ENCODE results near the gene NUDT21. TPM values are rescaled to one million over a fixed set of nuclear protein-coding genes. Genes with fewer than 3 reads are reported as not detected.

The NUDT21 gene
- total and polyA plus RNA-seq, 2 donors from 2014 or later, result 47.1 to 117 TPM

Other genes starting within 250 kb of the NUDT21 start
- gene AMFR, start 25.8 kb downstream of the NUDT21 start, total RNA-seq, result 163 TPM
- 143 TPM for gene AMFR, start 25.8 kb downstream of the NUDT21 start, polyA plus RNA-seq (ENCODE audit: insufficient read depth, low read depth, low replicate concordance)
- gene OGFOD1, start 222 bp upstream of the NUDT21 start, total RNA-seq, result 39.4 TPM
- 16.1 TPM for gene OGFOD1, start 222 bp upstream of the NUDT21 start, polyA plus RNA-seq (ENCODE audit: insufficient read depth, low read depth, low replicate concordance)
- gene BBS2, start 68.7 kb upstream of the NUDT21 start, total RNA-seq, result 64.2 TPM
- gene BBS2, start 68.7 kb upstream of the NUDT21 start, polyA plus RNA-seq (ENCODE audit: insufficient read depth, low read depth, low replicate concordance), result 46.5 TPM
- not detected for gene MT4, start 113.7 kb upstream of the NUDT21 start, total RNA-seq
- not detected for gene MT4, start 113.7 kb upstream of the NUDT21 start, polyA plus RNA-seq (ENCODE audit: insufficient read depth, low read depth, low replicate concordance)
- not detected for gene MT3, start 138.2 kb upstream of the NUDT21 start, total RNA-seq
- 25.5 TPM for gene MT3, start 138.2 kb upstream of the NUDT21 start, polyA plus RNA-seq (ENCODE audit: insufficient read depth, low read depth, low replicate concordance)
- 507 TPM for gene MT2A, start 157.3 kb upstream of the NUDT21 start, total RNA-seq
- gene MT2A, start 157.3 kb upstream of the NUDT21 start, polyA plus RNA-seq (ENCODE audit: insufficient read depth, low read depth, low replicate concordance), result 315 TPM
- gene MT1E, start 174.4 kb upstream of the NUDT21 start, total RNA-seq, result 258 TPM
- gene MT1E, start 174.4 kb upstream of the NUDT21 start, polyA plus RNA-seq (ENCODE audit: insufficient read depth, low read depth, low replicate concordance), result 191 TPM
- gene MT1M, start 181.3 kb upstream of the NUDT21 start, total RNA-seq, result 27.9 TPM
- gene MT1M, start 181.3 kb upstream of the NUDT21 start, polyA plus RNA-seq (ENCODE audit: insufficient read depth, low read depth, low replicate concordance), result 15.3 TPM
- 19.8 TPM for gene MT1A, start 187.3 kb upstream of the NUDT21 start, total RNA-seq
- 3.1 TPM for gene MT1A, start 187.3 kb upstream of the NUDT21 start, polyA plus RNA-seq (ENCODE audit: insufficient read depth, low read depth, low replicate concordance)
- gene MT1B, start 200.6 kb upstream of the NUDT21 start, total RNA-seq, result not detected
- not detected for gene MT1B, start 200.6 kb upstream of the NUDT21 start, polyA plus RNA-seq (ENCODE audit: insufficient read depth, low read depth, low replicate concordance)
- gene MT1F, start 206.6 kb upstream of the NUDT21 start, total RNA-seq, result 53.3 TPM
- gene MT1F, start 206.6 kb upstream of the NUDT21 start, polyA plus RNA-seq (ENCODE audit: insufficient read depth, low read depth, low replicate concordance), result 312 TPM
- 33.6 TPM for gene MT1G, start 216.7 kb upstream of the NUDT21 start, total RNA-seq
- gene MT1G, start 216.7 kb upstream of the NUDT21 start, polyA plus RNA-seq (ENCODE audit: insufficient read depth, low read depth, low replicate concordance), result 2,564 TPM
- 4.4 TPM for gene MT1H, start 218.5 kb upstream of the NUDT21 start, total RNA-seq
- gene MT1H, start 218.5 kb upstream of the NUDT21 start, polyA plus RNA-seq (ENCODE audit: insufficient read depth, low read depth, low replicate concordance), result 606 TPM
- 223 TPM for gene MT1X, start 231.1 kb upstream of the NUDT21 start, total RNA-seq
- 476 TPM for gene MT1X, start 231.1 kb upstream of the NUDT21 start, polyA plus RNA-seq (ENCODE audit: insufficient read depth, low read depth, low replicate concordance)

All from kidney (tissue), 2 donors.